GM23338 (cell line): ENCODE data around the gene SLC12A6. TPM values are rescaled to one million over a fixed set of nuclear protein-coding genes. Genes with fewer than 3 reads are reported as not detected.

Experiments used
- ATAC-seq: fragments of 200-7000 bp; cut with Tn5 transposase; 3 replicates; pipeline ENCODE4 v1.9.1; 2020
- DNase-seq: peaks from one replicate; pipeline ENCODE4 v3.0.0-alpha.2; 2015; ENCODE audit warnings: low spot score
- H2AFZ ChIP-seq: fragments of 200-600 bp; sonication (generic); 2 replicates; pipeline ENCODE4 v1.8.0; 2016; ENCODE audit warnings: antibody characterized with exemption, mild to moderate bottlenecking, moderate library complexity
- H3F3A ChIP-seq: fragments of 200-600 bp; sonication (generic); replicated peaks from 2 replicates; pipeline ENCODE4 v1.8.0; 2017; ENCODE audit warnings: antibody characterized with exemption, mixed run types, low read depth
- H3K27ac ChIP-seq: fragments of 200-600 bp; sonication (generic); 2 replicates; pipeline ENCODE4 v1.6.1; 2016; ENCODE audit warnings: low read depth
- H3K27me3 ChIP-seq: fragments of 200-600 bp; sonication (generic); 2 replicates; pipeline ENCODE4 v1.8.0; 2016; ENCODE audit warnings: mild to moderate bottlenecking, mixed run types, moderate library complexity; ENCODE audit not compliant: insufficient read depth
- H3K36me3 ChIP-seq: fragments of 200-600 bp; sonication (generic); 2 replicates; pipeline ENCODE4 v1.8.0; 2016; ENCODE audit warnings: mild to moderate bottlenecking; ENCODE audit not compliant: insufficient read depth
- H3K4me1 ChIP-seq: fragments of 200-600 bp; sonication (generic); 2 replicates; pipeline ENCODE4 v1.8.0; 2016; ENCODE audit warnings: mild to moderate bottlenecking, moderate library complexity; ENCODE audit not compliant: insufficient read depth
- H3K4me2 ChIP-seq: fragments of 200-600 bp; sonication (generic); 2 replicates; pipeline ENCODE4 v1.7.1; 2017; ENCODE audit warnings: mixed run types
- H3K4me3 ChIP-seq: fragments of 200-600 bp; sonication (generic); 2 replicates; pipeline ENCODE4 v1.6.1; 2016; ENCODE audit warnings: mixed run types
- H3K79me2 ChIP-seq: fragments of 200-600 bp; sonication (generic); replicated peaks from 2 replicates; pipeline ENCODE4 v1.8.0; 2017; ENCODE audit warnings: mild to moderate bottlenecking; ENCODE audit not compliant: insufficient read depth
- H3K9me2 ChIP-seq: fragments of 200-600 bp; sonication (generic); 2 replicates; pipeline ENCODE4 v1.8.0; 2017; ENCODE audit not compliant: insufficient read depth
- H4K20me1 ChIP-seq: fragments of 200-600 bp; sonication (generic); replicated peaks from 2 replicates; pipeline ENCODE4 v1.8.0; 2017; ENCODE audit warnings: mild to moderate bottlenecking; ENCODE audit not compliant: insufficient read depth
- H3K27ac Mint-ChIP-seq: 2 replicates; pipeline ENCODE4 v1.8.0; 2020; ENCODE audit warnings: inconsistent platforms, mild to moderate bottlenecking, moderate library complexity, mixed read lengths
- H3K27me3 Mint-ChIP-seq: 3 replicates; pipeline ENCODE4 v1.8.0; 2022; ENCODE audit warnings: low read depth, mild to moderate bottlenecking, moderate library complexity, mixed read lengths, inconsistent platforms; ENCODE audit not compliant: insufficient read depth, poor library complexity
- H3K36me3 Mint-ChIP-seq: 3 replicates; pipeline ENCODE4 v1.8.0; 2021; ENCODE audit warnings: low read depth, mild to moderate bottlenecking, inconsistent platforms, moderate library complexity, mixed read lengths
- H3K4me1 Mint-ChIP-seq: 3 replicates; pipeline ENCODE4 v1.8.0; 2020; ENCODE audit warnings: mild to moderate bottlenecking, inconsistent platforms, mixed read lengths
- H3K4me3 Mint-ChIP-seq: 3 replicates; pipeline ENCODE4 v1.8.0; 2021; ENCODE audit warnings: moderate library complexity, mild to moderate bottlenecking, inconsistent platforms, mixed read lengths
- H3K9me3 Mint-ChIP-seq: 3 replicates; pipeline ENCODE4 v1.8.0; 2020; ENCODE audit warnings: moderate library complexity, mild to moderate bottlenecking, inconsistent platforms, mixed read lengths
- CTCF ChIP-seq, 2 experiments: fragments of 200-600 bp in 1 of 2; sonication (generic) in 1 of 2; conservative IDR thresholded peaks; 2 replicates each; pipeline versions ENCODE4 v1.5.1 to v1.6.1; 2016 to 2017; ENCODE audit warnings: antibody characterized with exemption in 2 of 2, low read depth in 2 of 2, mild to moderate bottlenecking in 2 of 2, moderate library complexity in 1 of 2
- ETS1 ChIP-seq: IDR thresholded peaks from 2 replicates; pipeline ENCODE4 v1.6.1; 2016; ENCODE audit warnings: antibody characterized with exemption
- JUNB ChIP-seq: IDR thresholded peaks from one replicate; pipeline ENCODE4 v1.6.1; 2016; ENCODE audit warnings: antibody characterized with exemption; ENCODE audit not compliant: unreplicated experiment
- NANOG ChIP-seq: IDR thresholded peaks from 2 replicates; pipeline ENCODE4 v1.6.1; 2016; ENCODE audit warnings: antibody characterized with exemption, borderline replicate concordance
- POLR2AphosphoS5 ChIP-seq: IDR thresholded peaks from 2 replicates; pipeline ENCODE4 v1.6.1; 2016; ENCODE audit warnings: antibody characterized with exemption, low read depth
- ZNF114 ChIP-seq: fragments of 250-450 bp; sonication (Bioruptor Pico); IDR thresholded peaks from 2 replicates; pipeline ENCODE4 v1.5.0; 2020; ENCODE audit warnings: mild to moderate bottlenecking, moderate library complexity
- polyA plus RNA-seq: library from polyadenylated mRNA; unstranded; fragments of >200 nt; fragmentation: Nextera tagmentation; extraction: Ambion mirVana; gene quantifications from 2 replicates; pipeline ENCODE4 v1.2.1, GENCODE V29; 2016
- total RNA-seq: library from RNA; depleted of rRNA; stranded (reverse); fragments of >200 nt; shearing (Covaris generic); gene quantifications from 2 replicates; pipeline ENCODE4 v1.2.3, GENCODE V29; 2014

SLC12A6 gene
- total and polyA plus RNA-seq, 2 experiments from 2014 or later = 2.4 to 14.1 TPM

GRCh38 chr15:34214135-34214534, 123.4 kb downstream of the SLC12A6 start:
- Mint-ChIP-seq H3K27me3 (peaks cover 1% of the 10 kb centered on the region), H3K4me3 (peak overlapping the region; percentile 66), H3K36me3 (no peaks in the 10 kb centered on the region), H3K27ac (peak overlapping the region; percentile 98), H3K9me3 (no peaks in the 10 kb centered on the region), H3K4me1 (peaks cover 44% of the 10 kb centered on the region)
- no peaks in the 10 kb centered on the region for H3F3A ChIP-seq
- peak overlapping the region; percentile 52 for H3K4me2 ChIP-seq
- H3K9me2 ChIP-seq = no peaks in the 10 kb centered on the region
- H4K20me1 ChIP-seq = no peaks in the 10 kb centered on the region
- ATAC-seq (peak; percentile 66), DNase-seq (peak; percentile 78)
- no peaks in the 10 kb centered on the region for H3K36me3 ChIP-seq
- H3K79me2 ChIP-seq = peaks cover 1% of the 10 kb centered on the region
- H3K27me3 ChIP-seq = no peaks in the 10 kb centered on the region
- peaks cover 31% of the 10 kb centered on the region for H3K4me1 ChIP-seq
- TF ChIP-seq ZNF114 (CRISPR knock-in tag) (no peak), ETS1 (0 out of 2 replicates have a peak, but pooled peaks have one; percentile 12), POLR2AphosphoS5 (0 out of 2 replicates have a peak, but pooled peaks have one; percentile 38)
- H3K27ac ChIP-seq = peak overlapping the region; percentile 83
- H3K4me3 ChIP-seq = peak overlapping the region; percentile 42
- no peak overlapping the region for H2AFZ ChIP-seq

- Histone ChIP-seq H3F3A (no peaks in the 10 kb centered on the region), H3K79me2 (peaks cover 5% of the 10 kb centered on the region), H3K4me2 (peak overlapping the region; percentile 52), H3K4me3 (peak overlapping the region; percentile 42), H3K9me2 (no peaks in the 10 kb centered on the region), H3K27ac (peak overlapping the region; percentile 52; the same call in 1 of the 2 replicates), H3K4me1 (peaks cover 32% of the 10 kb centered on the region), H3K36me3 (no peaks in the 10 kb centered on the region), H3K27me3 (no peaks in the 10 kb centered on the region), H4K20me1 (no peaks in the 10 kb centered on the region), H2AFZ (peak overlapping the region; percentile 48)
- DNase-seq = peak; percentile 46
- Mint-ChIP-seq H3K27me3 (peaks cover 1% of the 10 kb centered on the region), H3K27ac (peak overlapping the region; percentile 98), H3K4me1 (peaks cover 47% of the 10 kb centered on the region), H3K36me3 (no peaks in the 10 kb centered on the region), H3K4me3 (peak overlapping the region; percentile 66), H3K9me3 (no peaks in the 10 kb centered on the region)
- TF ChIP-seq JUNB (no peak), NANOG (no peak), CTCF (conservative IDR thresholded peaks at IDR 0.05; ENCODE audit: low read depth in 2 of 2) (peak in 1 of 2 experiments; percentile 26; a peak in 2 of 4 replicates)
- ATAC-seq = no peak
Measured at GRCh38 chr15:34213690-34214089, 123.9 kb downstream of the SLC12A6 start.
